GM19463 (cell line): ENCODE measurements around the gene TMED1.

Experiments used
- ATAC-seq: cut with Tn5 transposase; IDR thresholded peaks from one replicate; pipeline ENCODE4 v1.9.1; 2021; ENCODE audit warnings: mild to moderate bottlenecking, moderate library complexity; ENCODE audit not compliant: unreplicated experiment

Gene TMED1

DNA sequence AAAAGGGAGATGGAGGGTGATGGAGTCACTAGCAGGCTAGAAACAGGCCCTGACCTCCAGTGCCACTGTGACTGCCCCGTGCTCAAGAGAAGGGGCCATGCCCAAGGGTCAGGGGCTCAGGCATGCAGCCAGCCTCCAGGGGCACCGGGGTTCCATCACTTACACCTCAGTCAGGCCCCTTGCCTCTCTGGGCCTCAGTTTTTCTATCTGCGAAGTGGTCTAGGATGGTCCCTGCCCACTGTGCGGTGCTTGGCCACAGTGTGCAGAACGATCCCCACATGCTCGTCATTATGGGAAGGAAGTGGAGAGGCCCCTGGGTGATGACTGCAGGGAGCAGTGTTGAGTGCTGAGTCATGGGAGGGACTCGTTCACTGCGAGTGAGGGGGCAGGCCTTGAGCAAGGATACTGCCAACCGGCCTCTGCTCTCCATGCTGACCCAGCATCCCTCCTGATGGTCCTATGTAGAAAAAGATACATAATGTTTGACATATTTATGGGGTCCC is 23.1 kb downstream of the TMED1 start:
- ATAC-seq, result no peak

DNA sequence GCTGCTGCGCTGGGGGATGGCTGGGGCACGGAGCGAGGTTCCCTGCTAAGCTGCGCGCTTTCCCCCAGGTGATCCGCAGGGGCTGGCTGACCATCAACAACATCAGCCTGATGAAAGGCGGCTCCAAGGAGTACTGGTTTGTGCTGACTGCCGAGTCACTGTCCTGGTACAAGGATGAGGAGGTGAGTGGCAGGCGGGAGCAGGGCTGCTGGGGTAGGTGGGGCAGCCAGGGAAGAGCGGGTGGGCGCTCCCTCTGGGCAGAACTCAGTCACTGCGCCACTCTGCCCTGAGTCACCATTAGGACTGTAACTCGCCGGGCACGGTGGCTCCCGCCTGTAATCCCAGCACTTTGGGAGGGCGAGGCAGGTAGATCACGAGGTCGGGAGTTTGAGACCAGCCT is 23.8 kb downstream of the TMED1 start:
- no peak for ATAC-seq

DNA sequence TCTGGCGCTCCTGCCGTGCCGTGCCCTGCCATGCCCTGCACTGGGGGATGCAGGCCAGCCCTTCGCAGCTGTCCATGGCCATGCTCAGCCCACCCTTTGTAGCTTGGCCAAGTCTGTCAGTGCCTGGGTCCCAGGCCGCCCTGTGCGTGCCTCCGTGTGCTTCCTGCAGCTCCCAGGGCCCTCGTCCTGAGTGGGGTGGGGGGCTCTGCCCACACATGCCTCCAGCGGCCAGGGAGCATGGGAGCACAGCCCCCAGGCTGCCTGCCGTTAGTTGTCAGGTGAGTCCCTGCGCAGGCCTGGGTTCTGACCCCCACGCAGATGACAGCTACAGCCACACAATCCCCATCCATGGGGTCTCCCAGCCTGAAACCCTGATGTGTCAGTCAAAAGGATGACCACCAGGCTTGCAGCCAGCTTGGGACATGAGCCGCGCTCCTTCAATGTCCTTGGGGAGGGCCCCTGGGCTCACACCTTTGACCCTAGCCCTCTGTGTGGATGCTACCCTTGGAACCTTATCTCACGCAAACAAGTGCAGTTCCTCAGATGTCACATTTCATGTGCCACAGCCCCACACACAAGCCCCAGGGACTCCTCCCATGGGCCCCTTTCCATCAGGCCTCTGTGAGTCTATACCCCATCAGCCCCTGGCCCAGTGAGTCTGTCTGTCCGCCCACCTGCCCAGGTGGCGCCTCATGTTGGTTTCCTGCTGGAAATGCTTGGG is 24.5 kb downstream of the TMED1 start:
- no peak for ATAC-seq

DNA sequence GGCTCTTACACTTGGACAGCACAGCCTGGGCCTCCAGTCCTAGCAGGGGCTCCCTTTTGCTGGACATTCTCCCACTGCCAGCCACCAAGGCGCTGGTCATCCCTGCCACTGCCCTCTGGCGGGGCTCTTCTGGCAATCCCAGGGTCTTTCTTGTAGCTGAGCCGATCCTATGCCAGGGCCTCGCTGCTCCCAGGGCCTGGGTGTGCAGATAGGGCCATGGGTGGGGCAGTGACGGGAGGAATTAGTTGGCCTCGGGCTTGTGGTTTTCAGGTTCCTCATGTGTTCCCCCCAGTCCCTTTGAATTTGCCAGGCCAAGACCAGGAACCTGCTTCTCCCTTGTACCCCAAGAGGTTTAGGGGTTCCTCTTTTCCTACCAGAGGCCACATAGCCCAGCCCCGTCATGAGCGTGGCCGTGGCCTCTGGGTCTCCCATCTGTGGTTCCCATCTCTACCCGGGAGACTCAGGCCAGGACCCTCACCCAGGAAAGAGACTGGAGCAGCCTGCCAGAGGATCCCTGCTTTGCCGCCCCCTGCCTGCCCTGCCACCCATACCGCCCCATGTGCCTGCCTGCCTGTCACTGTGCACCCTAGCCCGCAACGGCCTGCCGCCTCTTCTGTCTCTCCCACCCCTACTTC is 26.2 kb downstream of the TMED1 start:
- no peak for ATAC-seq

DNA sequence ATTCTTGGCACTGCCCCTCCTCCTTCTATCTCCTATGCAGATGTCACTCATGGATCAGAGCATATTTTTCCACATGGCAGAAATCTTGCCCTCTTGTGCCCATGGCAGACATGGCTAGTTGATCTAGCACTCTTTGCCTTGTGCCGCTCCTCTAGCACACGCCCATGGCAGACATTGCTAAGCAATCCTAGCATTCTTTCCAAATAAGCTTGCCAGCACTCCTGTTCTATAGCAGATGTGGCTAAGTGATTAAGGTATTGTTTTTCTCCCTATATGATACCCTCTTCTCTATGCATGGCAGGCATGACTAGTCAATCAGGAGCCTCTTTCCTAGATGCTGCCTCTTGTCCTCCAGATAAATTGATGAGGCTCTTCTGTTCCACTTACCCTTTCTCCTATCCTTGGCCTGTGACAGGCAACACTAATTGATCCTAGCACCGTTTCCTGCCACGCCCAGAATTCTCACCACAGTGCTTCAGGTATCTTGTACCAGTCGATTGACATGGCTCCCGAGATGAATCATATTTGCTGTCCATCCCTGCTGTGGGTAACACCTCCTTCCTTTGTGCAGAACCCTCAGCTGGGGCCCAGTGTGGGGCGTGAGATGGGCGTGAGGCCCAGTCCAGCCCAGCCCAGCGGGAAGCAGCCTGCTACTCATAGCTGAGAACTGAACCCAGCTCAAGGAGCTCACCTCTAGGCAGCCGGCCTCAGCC is 26.9 kb downstream of the TMED1 start:
- no peak for ATAC-seq

DNA sequence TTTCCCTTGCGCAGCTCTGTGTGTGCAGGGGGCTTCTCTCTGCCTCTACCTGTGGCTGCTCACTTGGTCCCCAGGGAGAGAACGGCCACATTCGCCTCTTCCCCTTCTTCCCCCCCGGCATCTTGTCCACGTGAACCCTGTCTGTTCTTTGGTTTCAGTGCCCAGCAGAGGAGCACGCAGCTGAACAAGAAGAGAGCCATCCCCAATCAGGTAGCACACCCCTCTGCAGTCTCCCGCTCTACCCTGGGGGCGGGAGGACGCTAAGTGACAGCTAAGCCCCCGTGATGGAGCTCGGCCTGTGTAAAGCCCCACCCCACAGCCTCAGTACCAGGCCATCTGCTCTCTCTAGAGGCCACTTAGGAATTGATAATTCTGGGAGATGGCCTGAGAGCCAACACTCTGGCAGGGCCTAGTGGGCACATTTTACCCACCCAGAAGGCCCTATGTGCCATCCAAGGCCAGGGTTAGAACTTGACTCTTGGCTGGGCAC is 30.2 kb downstream of the TMED1 start:
- no peak for ATAC-seq

DNA sequence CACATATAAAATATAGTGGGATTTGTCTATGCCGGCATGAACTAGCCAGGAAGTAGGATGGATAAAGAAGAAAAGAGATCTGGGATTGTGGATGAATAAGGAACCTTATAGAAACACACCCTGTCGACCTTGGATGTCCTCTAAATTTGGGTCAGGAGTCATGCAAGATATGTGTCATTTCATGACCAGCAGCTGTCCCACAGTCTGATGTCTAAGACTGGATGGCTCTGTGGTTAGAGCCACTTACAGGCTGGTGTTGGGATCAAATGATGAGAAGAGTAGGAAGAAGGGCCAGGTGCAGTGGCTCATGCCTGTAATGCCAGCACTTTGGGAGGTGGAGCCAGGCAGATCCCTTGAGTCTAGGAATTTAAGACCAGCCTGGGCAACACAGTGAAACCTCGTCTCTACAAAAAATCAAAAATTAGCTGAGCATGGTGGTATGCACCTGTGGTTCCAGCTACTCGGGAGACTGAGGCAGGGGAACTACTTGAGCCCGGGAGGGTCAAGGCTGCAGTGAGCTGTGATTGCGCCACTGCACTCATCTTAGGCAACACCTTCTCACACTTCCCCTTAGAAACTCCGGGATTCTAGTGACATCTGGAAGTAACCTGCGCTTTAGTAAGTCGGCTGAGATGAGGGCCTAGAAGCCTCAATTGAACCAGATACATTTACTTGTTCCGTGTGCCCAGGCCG is 30.8 kb downstream of the TMED1 start:
- ATAC-seq, result no peak

DNA sequence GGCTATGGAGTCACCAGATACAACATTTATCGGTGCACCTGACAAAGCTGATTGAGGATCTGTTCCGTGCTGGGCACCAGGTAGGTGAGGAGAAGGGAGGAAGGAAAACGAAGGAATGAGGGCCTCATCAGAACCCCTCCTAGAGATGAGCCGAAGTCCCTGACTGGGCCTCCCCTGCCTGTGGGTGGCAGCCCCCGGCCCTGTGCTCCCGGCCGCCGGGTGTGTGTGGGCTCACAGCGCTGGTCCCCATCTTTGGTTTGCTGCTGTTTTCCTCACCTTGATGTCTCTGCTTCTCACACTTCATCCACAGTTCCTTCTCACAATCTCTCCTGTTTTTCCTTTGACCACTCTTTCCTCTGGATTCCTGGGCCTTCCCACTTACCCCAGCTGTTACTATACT is 32.8 kb downstream of the TMED1 start:
- no peak for ATAC-seq

DNA sequence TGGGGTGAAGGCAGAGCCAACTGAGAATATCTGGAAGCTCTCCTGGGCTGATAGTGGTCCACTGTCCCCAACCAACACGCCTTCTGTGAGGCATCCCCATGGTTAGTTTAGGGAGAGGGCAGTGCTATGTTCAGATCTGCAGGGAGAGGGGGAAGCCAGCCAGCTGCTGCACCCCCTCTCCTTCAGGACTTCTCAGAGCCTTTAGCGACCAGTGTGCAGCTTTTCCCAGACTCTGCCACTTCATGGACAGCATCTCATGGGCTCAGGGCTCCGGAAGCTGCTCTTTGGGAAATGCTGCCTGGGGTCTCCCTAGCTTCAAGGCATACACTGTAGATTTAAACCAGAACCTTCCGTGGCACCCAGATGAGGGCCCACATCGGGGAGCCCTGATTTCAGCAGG is 33.5 kb downstream of the TMED1 start:
- no peak for ATAC-seq

DNA sequence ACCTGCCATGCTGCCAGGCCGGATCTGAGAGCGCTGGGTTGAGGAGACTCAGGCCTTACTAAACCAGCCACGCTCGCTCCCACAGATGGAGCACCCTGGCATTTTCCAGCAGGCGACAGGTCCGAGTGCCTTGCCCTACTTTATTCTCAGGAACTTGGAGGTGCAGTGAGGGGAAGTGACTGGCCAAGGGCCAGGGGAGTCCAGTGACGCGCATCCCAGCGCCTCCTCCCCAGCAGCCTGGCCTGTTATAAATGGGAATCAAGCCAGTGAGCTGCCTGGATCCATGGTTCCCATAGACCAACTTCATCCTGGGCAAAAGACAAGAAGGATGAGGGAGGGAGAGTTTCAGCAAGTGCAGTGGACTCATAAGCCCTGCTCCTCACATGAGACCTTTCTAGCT is 35.5 kb downstream of the TMED1 start:
- ATAC-seq, result no peak

DNA sequence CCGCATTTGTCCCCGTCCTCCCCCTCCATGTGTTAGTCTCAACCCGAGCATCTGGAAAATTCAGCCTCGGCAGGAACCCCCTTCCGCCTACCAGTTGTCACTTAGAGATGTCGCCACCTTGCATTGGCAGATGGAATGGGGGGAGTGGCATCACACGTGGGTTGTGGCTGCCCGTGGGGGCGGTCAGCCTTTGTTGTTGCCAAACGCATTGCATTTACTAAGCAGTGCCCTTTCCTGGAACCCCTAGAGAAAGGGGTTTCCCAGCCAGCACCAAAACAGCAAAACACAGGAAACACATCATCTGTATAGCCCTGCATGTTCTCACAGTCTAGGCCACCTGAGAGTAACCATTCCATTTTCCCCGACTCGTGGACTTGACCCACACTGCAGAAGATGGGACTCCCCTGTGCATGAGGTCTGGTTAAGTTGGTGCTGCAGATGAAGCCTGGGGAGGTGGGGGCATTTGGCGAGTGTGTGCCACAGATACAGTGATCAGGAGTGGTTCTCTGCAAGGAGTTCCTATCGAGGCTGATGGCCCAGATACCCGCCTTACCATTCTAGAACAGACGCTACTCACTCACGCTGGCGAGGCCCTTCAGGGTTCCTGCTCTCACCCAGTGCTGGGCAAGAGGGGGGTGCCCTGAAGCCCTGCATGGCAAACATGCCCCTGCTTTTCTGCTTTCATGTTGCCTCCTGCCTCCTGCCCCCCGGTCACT is 38.3 kb downstream of the TMED1 start:
- peak; percentile 53 for ATAC-seq

DNA sequence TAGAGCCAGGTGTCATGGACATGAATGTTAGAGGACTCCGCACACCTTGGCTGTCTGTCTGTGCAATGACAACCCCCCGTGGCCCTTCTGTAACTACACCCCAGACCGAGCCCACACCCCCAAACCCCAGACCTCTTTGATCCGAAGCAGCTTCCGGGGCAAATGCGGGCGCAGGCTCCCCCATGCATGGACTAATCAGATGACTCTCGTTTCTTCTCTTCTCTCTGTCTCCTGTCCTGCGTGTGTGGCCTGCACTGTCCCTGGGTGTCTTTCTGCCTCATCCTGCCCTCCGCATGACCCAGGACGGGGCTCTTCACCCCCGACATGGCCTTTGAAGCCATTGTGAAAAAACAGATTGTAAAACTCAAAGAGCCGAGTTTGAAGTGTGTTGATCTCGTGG is 38.9 kb downstream of the TMED1 start:
- ATAC-seq, result no peak

DNA sequence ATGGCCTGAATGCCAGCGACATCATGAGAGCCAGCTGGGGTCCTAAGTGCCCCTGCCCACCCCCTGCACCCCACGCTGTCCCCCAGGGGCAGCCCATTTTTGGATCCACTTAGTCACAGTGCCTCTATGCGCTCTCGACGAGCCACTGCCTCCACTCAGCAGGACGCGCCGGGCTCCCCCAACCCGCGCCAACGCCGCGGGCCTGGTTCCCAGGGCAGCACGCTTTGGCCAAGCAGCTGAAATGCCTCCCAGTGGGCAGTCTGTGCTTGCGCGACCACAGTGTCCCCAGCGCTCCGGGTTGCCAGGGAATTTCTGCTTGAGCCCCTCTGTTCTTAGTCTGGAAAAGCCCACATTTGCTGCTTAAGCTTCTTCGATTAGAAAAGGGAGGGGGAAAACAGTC is 39.4 kb downstream of the TMED1 start:
- ATAC-seq, result no peak

DNA sequence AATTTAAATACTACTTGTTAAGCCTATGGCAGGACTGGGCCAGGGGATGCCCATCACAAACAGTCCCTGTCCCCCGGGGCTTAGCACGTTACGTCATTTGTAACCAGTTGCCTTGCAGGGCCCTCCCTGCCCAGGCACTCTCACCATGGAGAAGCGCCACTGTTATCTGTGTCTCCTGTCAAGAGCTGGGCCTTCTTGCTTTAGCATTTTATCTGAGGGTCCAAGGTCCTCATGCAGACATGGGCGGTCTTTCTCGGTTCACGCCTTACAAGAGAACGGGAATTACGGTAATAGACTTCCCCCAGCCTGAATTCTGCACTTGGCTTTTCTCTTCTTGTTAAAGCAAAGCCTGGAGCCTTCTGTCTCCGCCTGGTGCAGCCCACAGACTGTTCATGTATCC is 46.1 kb downstream of the TMED1 start:
- ATAC-seq, result no peak

DNA sequence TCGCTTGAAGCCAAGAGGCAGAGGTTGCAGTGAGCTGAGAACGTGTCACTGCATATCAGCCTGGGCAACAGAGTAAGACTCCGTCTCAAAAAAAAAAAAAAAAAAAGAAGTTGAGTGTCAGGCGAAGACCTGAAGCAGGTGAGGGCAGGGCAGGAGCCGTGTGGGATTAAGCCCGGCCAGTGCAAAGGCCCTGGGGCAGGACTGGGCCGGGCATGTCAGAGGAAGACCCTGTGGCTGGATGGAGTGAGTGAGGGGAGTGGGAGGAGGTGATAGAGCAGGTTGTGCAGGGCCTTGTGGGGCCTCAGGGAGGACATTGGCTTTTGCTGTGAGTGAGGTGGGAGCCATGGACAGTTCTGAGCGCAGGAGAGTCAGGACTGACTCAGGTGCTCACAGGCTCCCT is 47.9 kb downstream of the TMED1 start:
- no peak for ATAC-seq

DNA sequence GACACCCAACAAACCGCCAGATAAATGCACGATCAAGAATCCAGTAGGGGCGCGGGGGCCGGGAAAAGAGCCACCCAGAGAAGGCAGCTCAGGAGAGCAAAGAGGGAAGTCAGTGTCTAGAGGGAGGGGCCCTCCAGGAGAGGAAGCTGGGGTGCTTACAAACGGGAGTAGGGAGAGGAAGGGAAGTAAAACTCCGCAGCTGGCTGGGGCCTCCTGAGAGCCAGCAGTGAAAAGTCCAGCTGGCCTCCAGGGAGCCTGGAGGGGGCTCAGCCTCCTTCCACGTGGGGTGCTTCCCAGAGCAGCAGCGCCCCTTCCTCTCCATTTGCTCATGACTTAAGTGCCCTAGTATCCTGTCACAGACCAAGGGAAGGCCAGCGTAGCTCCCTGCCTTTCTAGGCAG is 51.8 kb downstream of the TMED1 start:
- ATAC-seq, result no peak

DNA sequence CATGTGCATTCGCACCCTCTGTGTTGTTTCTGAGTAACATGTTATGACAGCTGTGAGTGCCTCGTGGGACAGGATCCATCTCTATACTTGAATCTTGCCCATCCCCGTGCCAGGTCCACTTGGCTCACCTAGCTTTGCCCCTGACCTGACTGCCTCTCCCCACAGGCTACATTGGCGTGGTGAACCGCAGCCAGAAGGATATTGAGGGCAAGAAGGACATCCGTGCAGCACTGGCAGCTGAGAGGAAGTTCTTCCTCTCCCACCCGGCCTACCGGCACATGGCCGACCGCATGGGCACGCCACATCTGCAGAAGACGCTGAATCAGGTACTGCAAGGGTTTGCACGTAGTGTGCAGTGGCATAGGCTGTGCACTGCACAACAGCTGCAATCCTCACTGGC is 53.2 kb downstream of the TMED1 start:
- ATAC-seq, result no peak
